Measurements from ENCODE around the gene QRICH1.

QRICH1 gene

GRCh38 chr3:48997714-48998637 is 95.9 kb downstream of the QRICH1 start:
- no peak for DNase-seq (ENCODE audit: low read depth)

DNA sequence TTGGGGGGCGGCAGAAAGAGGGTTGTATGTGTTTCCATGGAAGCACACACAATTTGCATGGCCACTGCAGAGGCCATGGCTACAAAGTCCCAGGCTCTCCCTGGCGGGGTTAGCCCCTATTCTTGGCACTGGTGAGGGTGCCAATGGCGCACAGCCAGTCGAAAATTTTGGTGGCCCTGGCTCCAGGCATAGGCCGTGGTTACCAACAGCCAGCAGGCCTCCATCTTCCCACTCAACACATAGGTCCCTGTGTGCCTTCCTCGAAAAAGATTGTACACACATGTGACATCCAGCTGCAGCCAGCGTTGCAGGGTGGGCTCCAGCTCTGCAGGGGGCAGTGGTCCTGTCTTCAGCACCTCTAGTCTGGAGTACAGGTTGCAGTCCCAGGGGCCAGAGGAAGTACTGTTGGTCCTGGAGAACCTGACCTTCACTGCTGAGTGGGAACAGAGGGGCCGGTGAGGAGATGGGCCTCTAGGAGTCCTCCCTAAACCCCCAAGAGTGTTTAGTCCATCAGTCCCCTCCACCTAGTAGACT is 96.7 kb downstream of the QRICH1 start:
- DNase-seq (ENCODE audit: low read depth) = no peak

DNA sequence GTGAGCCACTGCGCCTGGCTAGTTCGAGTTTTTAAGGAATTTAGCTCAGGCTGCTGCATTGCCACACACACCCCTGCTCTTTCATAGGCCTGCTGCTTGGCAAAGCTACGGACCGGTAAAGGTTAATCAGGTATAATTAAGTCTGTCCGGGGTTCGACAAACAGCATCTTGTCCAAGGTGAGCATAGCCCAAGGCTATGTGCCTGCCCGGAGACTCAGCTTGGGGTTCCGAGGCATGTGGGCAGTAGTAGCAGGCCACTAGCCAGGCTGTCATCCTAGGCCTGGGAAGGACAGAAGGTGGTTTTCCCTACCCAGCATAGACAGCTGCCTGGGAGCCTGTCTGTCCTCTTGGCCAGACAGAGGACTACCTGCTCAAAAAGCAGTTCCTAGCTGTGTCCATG is 97.2 kb downstream of the QRICH1 start:
- DNase-seq (ENCODE audit: low read depth) = no peak

GRCh38 chr3:48993834-48994233 is 100.0 kb downstream of the QRICH1 start:
- no peak for DNase-seq (ENCODE audit: low read depth)

GRCh38 chr3:48991851-48992545 is 101.9 kb downstream of the QRICH1 start:
- no peak for DNase-seq (ENCODE audit: low read depth)

GRCh38 chr3:48990636-48991469 is 103.0 kb downstream of the QRICH1 start:
- DNase-seq (ENCODE audit: low read depth) = no peak

- DNase-seq (ENCODE audit: low read depth) = peak; percentile 80
Measured at GRCh38 chr3:48989796-48990635, 103.9 kb downstream of the QRICH1 start, which contains the start of gene P4HTM. Gene P4HTM (plus strand): TSS chr3:48990241. CDS start chr3:48990257, 16 bp downstream.

- DNase-seq (ENCODE audit: low read depth) = no peak
Measured at GRCh38 chr3:48989126-48989795, 104.6 kb downstream of the QRICH1 start.

GRCh38 chr3:48985831-48986376 is 108.0 kb downstream of the QRICH1 start:
- DNase-seq (ENCODE audit: low read depth) = no peak

DNA sequence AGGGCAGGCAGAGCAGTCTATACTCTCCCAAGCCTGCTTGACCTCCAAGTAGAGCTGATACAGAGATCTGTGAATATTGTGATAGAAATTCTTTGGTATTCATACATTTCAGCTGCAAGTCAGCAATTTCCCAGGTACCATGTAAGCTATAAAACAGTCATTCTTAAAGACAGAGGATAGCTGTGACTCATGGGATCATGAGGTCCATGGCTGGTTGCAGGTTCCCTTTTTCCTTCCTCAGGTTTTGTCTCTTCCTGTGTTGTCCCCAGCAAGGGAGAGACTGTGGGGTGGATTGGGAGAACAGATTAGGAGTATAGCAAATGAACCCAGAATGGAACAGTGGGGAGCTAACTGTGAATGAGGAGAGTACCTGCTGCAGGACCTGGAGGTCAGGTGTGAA is 109.2 kb downstream of the QRICH1 start:
- no peak for DNase-seq (ENCODE audit: low read depth)

DNA sequence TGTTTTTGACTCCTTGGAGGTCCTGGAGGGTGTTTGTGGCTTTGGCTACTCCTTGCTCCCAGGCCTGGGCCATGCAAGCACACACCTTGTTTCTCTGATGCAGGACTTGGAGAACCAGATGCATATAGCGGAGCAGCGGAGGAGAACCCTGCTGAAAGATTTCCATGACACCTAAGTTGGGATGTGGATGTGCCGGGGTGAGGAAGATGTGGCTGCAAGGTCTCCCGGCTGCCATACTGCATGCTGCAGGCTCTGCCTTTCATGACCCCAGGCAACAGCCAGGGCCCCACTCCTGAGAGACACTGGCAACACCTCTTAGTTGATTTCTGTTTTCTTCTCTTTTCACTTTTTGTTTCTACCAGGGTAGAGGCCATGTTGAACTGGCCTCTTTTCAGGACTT is 110.8 kb downstream of the QRICH1 start:
- DNase-seq (ENCODE audit: low read depth) = no peak

- no peak for DNase-seq (ENCODE audit: low read depth)
Measured at GRCh38 chr3:48982686-48983085, 111.2 kb downstream of the QRICH1 start.

DNA sequence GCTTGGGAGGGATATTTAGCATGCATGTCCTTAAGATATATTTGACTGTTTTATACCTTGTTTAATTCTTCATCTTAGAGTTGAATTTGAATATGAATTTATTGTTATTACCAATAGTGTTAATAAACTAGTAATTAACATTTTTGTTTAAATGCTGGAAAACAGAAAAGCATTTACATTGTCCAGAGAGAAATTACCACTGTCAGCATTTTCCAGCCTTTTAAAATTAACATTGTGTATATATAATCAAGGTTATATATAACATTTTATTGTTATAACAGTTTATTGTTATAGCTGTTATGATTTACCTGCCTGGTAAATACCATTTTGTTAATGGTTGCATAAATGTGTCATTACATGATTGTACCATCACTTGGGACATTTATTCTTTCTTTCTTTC is 111.9 kb downstream of the QRICH1 start:
- DNase-seq (ENCODE audit: low read depth) = no peak

- no peak for DNase-seq (ENCODE audit: low read depth)
Measured at GRCh38 chr3:48980295-48980694, 113.6 kb downstream of the QRICH1 start.

All from GM04504 (cell line).